Posterior cingulate gyrus (tissue), 11 donors: Measurements from ENCODE around the gene PCSK2.

Experiments used
- DNase-seq, 10 donors: peaks; one replicate each; pipeline versions ENCODE4 v3.0.0 to v3.0.0-alpha.2; 2020 to 2021; ENCODE audit warnings: mixed read lengths in 3 of 10
- intact Hi-C: fragments of 100-400 bp; cut with DNase I; formaldehyde crosslinking; loops from one replicate; pipeline ENCODE4 v1.15.1; 2023

PCSK2 gene

DNA sequence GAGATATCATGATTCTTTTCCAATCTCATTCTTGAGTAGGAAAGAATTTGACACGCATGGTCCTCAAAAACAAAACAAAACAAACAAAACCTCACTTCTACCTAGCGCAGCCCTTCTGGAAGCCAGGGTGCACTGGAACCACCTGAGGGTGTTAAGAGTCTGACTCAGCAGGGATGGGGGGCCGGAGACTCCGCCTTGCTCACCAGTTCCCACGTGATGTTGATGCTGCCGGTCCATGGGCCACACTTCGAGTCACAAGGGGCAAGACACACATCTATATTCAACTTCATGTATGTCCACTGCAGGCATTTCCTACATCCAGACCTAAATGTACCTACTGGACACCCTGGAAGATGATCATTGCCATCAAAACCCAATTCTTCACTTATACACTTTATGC lies 274.0 kb downstream of the PCSK2 start:
- intact Hi-C loops, result loop anchor here (10.0 kb wide), 2 partner anchors 494 to 774 kb away; no protein-coding TSS in a partner anchor
- no peak for DNase-seq

DNA sequence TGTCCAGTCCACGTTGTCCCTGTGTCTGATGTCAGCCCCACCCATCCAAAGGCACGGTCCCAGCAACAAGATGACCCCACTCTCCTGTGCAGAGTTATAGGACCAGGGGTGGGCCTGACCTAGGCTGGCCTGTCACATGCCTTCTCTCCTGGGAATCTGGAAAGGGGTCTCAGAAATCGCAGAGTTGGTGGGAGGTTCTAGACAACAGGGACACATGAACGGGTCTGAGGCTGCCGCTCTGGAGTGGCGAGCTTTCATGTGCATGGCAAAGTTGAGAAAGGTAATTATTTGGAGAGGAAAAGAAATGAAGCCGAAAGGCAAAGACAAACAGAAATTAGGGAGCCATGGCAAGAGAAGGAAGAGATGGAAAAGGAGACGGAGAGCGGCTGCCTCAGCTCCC lies 274.9 kb downstream of the PCSK2 start:
- DNase-seq, result no peak
- intact Hi-C loops, result loop anchor here (10.0 kb wide), 2 partner anchors 493 to 773 kb away; no protein-coding TSS in a partner anchor

DNA sequence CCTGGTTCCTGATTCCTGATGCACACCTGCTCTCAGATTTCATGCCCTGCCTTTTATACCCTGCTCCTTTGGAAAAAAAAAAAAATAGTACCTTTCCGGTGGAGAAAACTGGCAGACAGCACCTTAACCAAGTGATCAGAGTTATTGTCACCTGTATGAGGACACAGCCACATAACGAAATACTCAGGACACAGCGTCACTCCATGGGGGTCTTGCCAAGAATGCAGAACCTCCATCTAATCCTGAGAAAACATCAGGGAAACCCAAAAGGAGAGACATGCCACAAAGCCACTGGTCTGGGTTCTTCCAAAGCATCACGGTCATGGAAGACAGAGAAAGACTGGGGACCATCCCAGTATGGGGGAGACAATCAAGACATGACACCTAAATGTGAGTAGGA lies 275.3 kb downstream of the PCSK2 start:
- no peak for DNase-seq
- intact Hi-C loops, result loop anchor here (10.0 kb wide), 2 partner anchors 493 to 773 kb away; no protein-coding TSS in a partner anchor

DNA sequence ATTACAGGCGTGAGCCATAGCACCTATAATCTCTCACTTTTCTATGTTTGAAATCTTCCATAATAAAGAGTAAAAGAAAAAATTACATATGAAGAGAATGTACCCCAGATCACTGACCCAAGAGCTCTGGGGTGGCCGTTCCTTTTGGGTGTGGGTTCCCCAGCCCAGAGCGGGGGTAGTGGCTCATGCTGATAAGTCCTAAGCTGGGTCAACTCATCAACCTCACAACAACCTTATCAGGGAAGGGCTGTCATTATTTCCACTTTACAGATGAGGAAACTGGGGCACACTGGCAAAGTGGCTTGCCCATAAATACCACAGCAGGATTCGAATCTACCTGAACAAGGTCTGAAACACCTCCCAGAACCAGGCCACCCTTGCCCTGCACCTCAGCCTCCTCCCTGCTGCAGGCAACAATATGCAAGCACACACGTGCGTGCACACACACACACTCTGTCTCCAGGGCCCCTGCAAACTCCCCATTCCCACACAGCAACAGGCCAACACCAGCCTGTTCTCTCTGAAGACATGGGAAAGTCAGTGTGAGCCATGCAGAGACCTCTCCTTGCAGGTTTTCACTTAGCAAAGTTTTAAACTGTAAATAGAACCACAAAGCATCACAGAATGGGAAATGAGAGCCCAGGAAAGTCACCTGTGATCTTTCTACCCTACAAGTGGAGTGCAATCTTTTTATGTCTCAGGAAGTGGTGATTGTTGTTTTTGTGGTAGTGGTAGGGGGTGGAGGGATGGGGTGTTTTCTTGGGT lies 276.6 kb downstream of the PCSK2 start:
- intact Hi-C loops, result loop anchor here (1.0 to 10.0 kb wide), 3 partner anchors 114 to 771 kb away; no protein-coding TSS in a partner anchor

DNA sequence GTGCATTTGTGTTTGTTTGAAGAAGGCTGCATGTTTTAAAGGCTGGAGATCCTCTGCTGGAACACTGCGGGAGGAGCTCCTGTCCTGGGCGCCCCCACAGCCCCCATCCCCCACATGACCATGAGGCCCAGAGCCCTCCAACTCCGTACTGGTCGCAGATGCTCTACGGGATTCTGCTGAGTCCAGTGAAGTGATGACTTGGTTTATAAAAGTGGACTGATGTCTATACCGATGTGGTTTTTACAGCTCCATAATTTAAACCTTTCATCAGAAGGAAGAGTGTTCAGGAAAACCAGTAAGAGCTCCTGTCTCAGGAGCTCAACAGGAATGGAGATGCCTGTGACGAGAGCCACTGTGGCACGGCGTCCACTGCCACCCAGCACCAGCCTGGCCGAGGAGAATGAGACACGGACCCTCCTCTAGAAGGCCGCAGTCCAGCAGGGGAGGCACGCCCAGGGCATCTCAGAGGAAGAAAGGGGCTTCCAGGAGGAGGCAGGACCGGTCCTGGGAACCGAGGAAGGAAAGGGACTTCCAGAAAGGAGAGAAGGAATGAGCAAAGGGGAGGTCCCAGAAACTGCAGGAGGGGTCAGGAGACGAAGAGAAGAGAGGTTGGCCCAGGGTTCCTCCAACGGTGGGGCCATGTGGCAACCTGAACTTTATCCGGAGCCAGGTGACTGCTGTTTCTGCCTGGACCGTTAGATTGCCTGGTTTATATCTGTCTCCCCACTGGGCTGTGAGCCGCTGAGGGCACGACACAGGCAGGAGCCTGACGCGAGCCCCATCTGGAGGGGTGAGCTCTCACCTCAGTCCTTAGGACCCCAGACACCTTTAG lies 277.4 kb downstream of the PCSK2 start:
- no peak for DNase-seq
- intact Hi-C loops, result loop anchor here (1.0 to 10.0 kb wide), 3 partner anchors 113 to 771 kb away; no protein-coding TSS in a partner anchor

More for the DNA sequence above, 276.6 kb downstream of the PCSK2 start:
- no peak for DNase-seq

DNA sequence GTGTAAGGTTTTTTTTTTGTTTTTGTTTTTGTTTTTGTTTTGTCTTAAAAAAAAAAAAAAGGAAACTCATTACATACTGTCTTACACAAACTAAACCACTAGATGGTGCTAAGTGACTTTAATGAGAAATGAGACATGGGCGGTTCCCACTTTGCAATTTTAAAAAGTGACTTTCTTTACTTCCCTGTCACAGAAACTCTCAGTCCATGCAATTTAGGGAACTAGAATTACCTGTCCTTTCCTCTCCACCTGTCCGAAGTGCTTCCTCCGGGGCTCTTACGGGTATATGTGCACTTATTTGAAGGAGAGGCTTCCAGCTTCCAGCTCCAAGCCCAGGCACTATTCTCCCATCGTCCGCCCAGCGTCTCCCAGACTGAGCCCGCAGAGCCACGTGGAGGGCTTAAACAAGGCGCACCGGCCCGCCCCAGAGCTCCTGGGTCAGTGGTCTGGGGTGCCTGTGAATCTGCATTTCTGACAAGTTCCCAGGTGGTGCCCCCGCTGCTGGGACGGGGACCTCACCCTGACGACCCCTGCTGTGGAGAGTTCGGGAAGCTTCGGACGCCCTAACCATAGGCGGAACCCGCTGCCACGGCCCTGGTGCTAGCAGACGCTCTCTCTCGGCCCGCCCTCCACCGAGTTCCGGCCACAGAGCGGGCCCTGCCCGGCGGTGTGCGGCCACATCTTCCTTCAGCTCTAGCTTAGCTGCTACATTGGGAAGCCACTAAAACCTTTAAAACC lies 278.2 kb downstream of the PCSK2 start:
- intact Hi-C loops, result loop anchor here (1.0 to 10.0 kb wide), 3 partner anchors 112 to 770 kb away; no protein-coding TSS in a partner anchor
- peak in 2 of 10 donors; percentile 20 to 26 for DNase-seq

DNA sequence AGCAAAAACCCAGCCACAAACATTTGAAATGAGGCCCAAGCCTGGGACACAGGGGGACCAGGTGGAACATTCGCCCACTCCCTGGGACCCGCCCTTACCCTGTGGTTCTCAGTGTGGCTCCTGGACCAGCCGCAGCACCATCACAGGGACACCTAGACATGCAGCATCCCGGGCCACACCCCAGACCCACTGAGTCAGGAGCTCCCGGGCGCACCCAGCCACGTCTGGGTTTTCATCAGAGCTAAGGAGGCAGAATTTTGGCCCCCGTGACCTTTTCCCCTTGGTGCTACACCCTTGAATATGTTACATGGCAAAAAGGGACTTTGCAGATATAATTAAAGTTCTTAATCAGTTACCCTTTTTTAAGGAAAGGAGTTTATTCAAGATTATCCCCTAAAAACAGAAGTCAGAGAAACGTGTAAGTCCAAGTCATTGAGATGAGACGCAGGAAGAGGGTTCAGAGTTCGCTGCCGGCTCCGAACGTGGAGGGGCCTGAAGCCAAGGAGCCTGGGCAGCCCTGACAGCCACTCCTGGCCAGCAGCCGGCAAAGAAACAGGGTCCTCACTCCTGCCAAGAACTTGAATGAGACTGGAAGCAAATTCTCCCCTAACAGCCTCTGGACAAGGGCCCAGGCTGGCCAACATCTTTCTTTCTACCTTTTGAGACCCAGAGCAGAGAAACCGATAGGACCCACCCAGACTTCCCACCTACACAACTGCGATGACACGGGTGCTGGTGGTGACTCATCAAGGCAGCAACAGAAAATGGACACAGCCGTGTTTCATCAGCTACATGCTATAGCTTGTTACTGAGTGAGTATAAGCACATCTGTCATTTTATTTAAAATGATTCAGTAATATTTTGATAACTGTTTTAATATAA lies 279.0 kb downstream of the PCSK2 start:
- intact Hi-C loops, result loop anchor here (10.0 kb wide), 2 partner anchors 489 to 769 kb away; no protein-coding TSS in a partner anchor
- DNase-seq, result no peak

DNA sequence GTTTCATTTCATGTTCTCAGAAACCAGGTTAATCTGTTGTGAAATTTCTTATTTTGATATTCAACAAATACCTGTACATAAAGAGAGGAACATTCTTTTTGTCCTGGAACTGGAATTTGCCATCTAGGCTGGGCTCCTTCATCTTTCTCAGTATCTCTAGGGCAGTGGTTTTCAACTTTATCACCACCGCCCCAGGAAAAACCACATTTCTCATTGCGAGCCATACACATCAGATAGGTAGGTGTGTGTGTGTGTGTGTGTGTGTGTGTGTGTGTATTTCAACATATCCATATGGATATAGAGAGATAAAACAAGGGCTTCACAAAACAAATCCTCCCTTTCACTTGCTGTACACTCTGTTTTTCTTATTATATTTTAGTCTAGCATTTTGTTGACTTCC lies 280.2 kb downstream of the PCSK2 start:
- no peak for DNase-seq

DNA sequence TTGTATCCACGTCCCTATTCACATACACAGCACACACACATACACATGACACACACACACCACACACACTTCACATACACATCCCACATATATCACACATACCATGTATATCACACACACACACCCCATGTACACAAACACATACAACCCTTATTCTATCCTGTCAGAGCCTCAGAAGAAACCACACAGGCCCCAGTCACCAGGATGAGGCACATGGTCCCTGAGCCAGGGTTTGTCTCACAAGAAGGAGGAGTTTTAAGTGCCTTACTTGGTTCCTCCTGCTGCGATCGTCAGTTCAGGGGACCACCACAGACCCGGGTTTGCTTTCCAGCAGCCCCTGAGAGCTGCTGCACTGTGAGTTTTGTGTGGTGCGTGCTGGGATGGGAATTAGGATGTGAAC lies 280.7 kb downstream of the PCSK2 start:
- no peak for DNase-seq
- intact Hi-C loops, result loop anchor here (10.0 kb wide), 2 partner anchors 487 to 767 kb away; no protein-coding TSS in a partner anchor

More for the DNA sequence above, 280.2 kb downstream of the PCSK2 start:
- intact Hi-C loops, result loop anchor here (10.0 kb wide), 2 partner anchors 488 to 768 kb away; no protein-coding TSS in a partner anchor

DNA sequence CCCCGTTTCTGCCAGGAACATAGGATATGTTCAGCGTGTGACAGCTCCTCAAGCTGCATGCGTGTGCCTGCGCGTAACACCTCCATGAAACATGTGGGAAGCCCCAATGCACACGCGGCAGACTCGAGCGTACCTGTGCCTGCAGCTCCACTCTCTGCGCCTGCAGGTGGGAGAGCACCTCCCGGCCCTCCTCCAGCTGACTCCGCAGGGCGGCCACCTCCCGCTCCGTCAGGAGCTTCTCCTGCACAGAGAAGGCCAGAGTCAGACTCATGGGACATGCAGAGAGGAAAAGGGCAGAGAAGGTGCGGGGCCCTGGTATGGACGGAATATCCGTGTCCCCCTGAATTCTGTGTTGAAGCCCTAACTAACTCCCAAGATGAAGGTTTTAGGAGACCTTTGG lies 281.9 kb downstream of the PCSK2 start:
- DNase-seq, result no peak
- intact Hi-C loops, result loop anchor here (10.0 kb wide), 2 partner anchors 486 to 766 kb away; no protein-coding TSS in a partner anchor

DNA sequence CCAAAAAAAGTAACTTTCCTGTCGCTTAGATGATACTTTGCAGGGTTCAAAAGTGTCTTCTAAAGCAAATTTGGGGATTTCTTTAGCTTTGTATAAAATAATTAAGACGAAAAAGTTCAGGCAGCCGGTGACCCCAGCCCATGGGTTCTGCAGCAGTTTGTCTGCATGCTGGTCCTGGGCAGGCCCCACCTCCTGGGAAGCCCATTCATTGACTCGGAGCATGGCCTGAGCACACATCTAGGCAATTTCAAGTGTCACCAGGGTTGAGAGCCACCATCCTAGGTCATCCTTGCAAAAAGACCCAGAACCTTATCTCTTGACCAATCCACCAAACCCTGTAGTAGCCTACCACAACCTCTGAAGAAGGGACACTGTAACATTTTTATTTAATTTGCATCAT lies 283.7 kb downstream of the PCSK2 start:
- intact Hi-C loops, result no loop called here
- no peak for DNase-seq

DNA sequence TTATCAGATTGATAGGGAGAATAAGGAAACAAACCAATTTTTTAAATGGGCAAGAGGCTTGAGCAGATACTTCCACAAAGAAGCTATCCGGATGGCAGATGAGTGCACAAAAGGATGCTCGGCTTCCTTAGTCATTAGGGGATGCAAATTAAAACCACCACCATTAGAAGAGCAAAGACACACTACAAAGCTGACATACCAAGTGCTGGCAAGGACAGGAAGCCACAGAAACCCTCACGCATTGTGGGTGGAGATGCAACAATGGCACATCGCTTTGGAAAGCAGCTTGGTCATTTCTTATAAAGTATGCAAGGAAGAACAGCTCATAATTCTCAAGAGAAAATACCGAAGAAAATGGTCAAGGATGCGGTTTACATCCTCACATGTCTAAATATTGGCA lies 284.6 kb downstream of the PCSK2 start:
- no peak for DNase-seq
- intact Hi-C loops, result no loop called here

DNA sequence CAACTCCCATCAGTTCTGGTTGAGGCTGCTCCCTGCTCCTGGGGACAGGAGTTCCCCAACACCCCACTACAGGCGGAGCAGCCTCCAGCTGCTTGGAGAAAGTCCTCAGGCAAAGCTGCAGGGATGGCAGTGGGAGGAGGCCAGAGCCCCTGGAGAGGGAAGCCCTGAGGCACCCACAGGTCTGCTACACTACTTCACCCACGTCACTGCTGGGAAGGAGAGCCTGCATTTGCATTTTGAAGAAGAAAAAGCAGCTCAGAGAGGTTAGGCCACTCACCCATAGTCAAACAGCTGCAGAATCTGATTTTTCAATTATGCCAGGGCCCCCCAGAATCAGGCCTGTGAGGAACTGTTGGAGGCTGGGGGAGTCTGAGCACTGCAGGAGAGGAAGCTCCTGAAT lies 287.1 kb downstream of the PCSK2 start:
- intact Hi-C loops, result no loop called here
- no peak for DNase-seq

DNA sequence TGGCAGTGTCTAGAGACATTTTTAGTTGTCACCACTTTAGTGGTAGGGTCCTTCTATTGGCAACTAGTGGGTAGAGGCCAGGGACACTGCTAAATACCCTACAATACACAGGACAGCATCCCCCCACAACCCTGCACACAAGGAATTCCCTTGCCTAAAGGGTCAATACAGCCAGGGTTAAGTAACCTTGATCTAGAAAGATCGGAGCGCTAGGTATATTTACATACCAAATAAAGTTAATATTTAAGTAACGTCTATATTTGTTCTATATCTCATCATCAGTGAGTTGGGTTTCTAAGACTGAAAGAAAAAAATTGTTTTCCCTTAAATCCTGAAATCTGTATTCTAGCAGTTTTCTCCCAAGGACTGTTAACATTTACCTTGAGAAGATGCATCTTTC lies 288.2 kb downstream of the PCSK2 start:
- no peak for DNase-seq
- intact Hi-C loops, result no loop called here

DNA sequence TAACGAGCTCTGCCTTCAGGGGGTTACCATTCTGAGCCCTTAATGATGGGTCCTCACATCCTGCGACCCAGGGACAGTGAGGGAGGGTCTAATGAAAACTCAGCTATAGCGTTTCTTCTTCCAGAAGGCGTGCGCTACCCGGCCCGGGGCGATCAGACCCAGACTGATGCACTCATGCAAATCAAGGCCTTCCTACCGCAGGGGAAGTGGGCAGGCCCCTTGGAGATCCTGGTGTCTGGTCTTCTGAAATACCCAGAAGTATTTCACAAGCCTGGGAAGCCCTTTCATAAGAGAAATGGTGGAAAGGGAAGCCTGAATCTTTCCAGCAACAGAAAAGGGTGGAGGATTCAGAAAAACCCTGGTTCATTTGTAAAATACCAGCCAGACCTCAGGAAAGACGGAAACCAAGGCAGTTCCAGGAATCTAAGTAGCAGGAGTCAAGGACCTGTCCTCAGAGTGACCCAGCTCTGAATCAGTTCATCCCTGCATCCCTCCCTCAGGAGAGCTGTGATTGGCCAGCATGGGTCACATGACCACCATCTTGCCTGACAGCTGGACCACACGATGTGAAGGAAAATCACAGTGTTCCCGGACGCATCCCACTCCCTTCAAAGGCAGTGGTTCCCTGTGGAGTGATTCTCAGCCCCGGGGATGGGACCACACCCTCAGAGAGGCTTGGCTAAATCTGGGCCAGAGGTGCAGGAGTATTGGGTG lies 291.7 kb downstream of the PCSK2 start:
- intact Hi-C loops, result no loop called here
- peak in 2 of 10 donors; percentile 47 to 51 for DNase-seq

DNA sequence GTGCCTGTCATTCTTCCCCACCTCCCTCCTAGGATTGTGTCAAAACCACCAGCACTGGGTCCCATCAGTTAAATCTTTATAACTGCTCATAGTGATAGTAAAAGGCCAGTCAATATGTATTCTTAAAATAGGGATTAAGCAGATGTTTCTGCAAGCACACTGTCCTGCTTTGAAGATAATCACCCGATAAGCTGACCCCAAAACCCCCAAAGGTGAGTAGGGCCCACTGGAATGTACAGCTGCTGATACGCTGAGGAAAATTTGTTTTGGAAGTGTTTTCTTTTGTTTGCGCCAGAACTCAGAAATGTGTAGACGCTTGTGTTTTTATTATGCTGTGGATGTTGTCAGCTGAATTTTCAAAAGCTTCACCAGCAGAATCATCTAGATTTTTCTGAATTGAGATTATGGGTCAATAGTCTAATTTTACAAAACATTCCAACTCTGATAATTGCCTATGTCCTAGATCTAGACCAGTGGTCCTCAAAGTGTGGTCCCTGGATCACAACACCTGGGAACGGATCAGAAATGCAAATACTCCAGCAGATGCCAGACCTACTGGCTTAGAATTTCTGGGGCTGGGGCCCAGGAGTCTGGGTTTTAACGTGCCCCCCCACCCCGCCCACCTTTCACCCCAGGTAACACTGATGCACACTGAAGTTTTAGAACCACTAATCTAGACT lies 292.9 kb downstream of the PCSK2 start:
- intact Hi-C loops, result no loop called here
- DNase-seq, result no peak

DNA sequence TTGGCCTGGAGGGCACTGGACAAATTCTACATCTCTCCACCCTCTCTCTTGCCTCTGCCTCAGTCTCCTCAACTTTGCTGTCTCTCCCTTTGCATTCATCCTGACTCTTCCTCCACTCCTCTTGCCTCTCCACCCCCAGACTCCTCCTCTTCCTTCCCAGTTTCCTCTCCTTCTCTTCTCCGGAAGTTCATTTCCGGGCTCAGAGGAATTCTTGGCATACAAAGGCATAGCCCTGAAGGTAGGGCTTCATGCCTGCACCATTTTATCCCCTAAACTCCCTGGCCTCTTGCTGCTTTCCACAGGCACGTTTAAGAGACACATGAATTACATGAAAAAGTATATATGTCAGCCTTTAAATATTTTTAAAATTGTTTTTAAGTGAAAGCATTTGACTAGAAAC lies 293.7 kb downstream of the PCSK2 start:
- no peak for DNase-seq
- intact Hi-C loops, result no loop called here

DNA sequence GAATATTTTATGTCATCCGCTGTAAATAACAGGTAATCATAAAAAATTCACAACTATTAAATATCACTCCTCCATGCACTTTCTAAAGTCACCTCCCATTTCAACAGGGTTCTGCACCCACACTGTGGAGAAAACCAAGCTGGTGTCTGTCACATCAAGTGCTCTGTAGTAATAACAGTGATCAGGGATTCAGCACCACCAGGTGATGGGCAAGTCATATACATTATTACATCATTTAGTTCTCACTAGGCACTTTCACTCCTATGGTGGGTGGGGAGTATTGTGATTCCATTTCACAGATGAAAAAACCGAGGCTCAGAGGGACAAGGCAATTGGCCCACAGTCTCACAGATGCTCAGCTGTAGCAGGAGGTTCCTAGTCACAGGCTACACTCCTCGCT lies 295.7 kb downstream of the PCSK2 start:
- intact Hi-C loops, result no loop called here
- no peak for DNase-seq
